ENCODE results near the gene MUC21. TPM values are rescaled to one million over a fixed set of nuclear protein-coding genes. Genes with fewer than 3 reads are reported as not detected.

MUC21 gene
- total RNA-seq, 1 experiment from 2014 or later, result not detected

GRCh38 chr6:30944051-30944450 is 39.5 kb upstream of the MUC21 start:
- Histone ChIP-seq H3K4me3 (ENCODE audit: low read depth in 2 of 2, low read length in 2 of 2) (no peak overlapping the region), H3K27ac (ENCODE audit: low read length) (no peak overlapping the region), H3K9me3 (ENCODE audit: control insufficient read depth, insufficient read depth, low read depth, low read length) (no peaks in the 10 kb centered on the region), H3K4me1 (ENCODE audit: control insufficient read depth, insufficient read depth, low read length) (peaks cover 8% of the 10 kb centered on the region; the same call in 1 of the 2 replicates), H3K27me3 (ENCODE audit: control insufficient read depth, insufficient read depth, low read length) (peaks cover 10% of the 10 kb centered on the region), H3K36me3 (ENCODE audit: control insufficient read depth, insufficient read depth, low read length) (no peaks in the 10 kb centered on the region)
- ChIA-PET POLR2A (no interaction called here), CTCF (no interaction called here)
- no TSS peak for BruUV-seq (replicated peaks)
- intact Hi-C loops (cut with micrococcal nuclease; ENCODE audit: unreplicated experiment), result no loop called here
- in situ Hi-C loops (cut with HindIII; ENCODE audit: low pct_unique_long_range_greater_than_20kb, low sequenced_read_pairs), result no loop called here
- no peak for DNase-seq (ENCODE audit: low read depth, low spot score)
- no peak for ATAC-seq
- TF ChIP-seq, protein P1, sequence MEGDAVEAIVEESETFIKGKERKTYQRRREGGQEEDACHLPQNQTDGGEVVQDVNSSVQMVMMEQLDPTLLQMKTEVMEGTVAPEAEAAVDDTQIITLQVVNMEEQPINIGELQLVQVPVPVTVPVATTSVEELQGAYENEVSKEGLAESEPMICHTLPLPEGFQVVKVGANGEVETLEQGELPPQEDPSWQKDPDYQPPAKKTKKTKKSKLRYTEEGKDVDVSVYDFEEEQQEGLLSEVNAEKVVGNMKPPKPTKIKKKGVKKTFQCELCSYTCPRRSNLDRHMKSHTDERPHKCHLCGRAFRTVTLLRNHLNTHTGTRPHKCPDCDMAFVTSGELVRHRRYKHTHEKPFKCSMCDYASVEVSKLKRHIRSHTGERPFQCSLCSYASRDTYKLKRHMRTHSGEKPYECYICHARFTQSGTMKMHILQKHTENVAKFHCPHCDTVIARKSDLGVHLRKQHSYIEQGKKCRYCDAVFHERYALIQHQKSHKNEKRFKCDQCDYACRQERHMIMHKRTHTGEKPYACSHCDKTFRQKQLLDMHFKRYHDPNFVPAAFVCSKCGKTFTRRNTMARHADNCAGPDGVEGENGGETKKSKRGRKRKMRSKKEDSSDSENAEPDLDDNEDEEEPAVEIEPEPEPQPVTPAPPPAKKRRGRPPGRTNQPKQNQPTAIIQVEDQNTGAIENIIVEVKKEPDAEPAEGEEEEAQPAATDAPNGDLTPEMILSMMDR (IDR thresholded peaks at IDR 0.05), result no peak
- TF ChIP-seq POLR2AphosphoS5 (IDR thresholded peaks at IDR 0.05; ENCODE audit: low read depth, low read length), result no peak
- TF ChIP-seq TCF7L2 (IDR thresholded peaks at IDR 0.05; ENCODE audit: low read depth, low read length), result no peak
- TF ChIP-seq SIN3A (IDR thresholded peaks at IDR 0.05; ENCODE audit: borderline replicate concordance, insufficient read depth, low read depth, low read length), result no peak
- TF ChIP-seq, protein P2, sequence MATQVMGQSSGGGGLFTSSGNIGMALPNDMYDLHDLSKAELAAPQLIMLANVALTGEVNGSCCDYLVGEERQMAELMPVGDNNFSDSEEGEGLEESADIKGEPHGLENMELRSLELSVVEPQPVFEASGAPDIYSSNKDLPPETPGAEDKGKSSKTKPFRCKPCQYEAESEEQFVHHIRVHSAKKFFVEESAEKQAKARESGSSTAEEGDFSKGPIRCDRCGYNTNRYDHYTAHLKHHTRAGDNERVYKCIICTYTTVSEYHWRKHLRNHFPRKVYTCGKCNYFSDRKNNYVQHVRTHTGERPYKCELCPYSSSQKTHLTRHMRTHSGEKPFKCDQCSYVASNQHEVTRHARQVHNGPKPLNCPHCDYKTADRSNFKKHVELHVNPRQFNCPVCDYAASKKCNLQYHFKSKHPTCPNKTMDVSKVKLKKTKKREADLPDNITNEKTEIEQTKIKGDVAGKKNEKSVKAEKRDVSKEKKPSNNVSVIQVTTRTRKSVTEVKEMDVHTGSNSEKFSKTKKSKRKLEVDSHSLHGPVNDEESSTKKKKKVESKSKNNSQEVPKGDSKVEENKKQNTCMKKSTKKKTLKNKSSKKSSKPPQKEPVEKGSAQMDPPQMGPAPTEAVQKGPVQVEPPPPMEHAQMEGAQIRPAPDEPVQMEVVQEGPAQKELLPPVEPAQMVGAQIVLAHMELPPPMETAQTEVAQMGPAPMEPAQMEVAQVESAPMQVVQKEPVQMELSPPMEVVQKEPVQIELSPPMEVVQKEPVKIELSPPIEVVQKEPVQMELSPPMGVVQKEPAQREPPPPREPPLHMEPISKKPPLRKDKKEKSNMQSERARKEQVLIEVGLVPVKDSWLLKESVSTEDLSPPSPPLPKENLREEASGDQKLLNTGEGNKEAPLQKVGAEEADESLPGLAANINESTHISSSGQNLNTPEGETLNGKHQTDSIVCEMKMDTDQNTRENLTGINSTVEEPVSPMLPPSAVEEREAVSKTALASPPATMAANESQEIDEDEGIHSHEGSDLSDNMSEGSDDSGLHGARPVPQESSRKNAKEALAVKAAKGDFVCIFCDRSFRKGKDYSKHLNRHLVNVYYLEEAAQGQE (IDR thresholded peaks at IDR 0.05; ENCODE audit: insufficient read depth in 1 of 2, low read depth in 2 of 2, low read length in 1 of 2), result no peak

DNA sequence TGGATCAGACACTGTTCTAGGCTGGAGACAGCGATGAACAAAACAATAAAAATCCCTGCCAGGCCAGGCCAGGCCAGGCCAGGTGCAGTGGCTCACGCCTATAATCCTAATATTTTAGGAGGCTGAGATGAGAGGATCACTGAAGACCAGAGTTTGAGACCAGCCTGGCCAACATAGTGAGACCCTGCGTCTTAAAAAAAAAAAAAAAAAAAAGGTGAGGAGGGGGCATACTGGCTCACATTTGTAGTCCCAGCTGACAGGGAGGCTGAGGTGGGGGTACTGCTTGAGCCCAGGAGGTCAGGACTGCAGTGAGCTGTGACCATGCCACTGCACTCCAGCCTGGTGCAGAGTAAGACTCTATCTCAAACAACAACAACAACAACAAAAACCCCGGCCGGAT is 38.2 kb upstream of the MUC21 start:
- Histone ChIP-seq H3K4me3 (ENCODE audit: low read depth in 2 of 2, low read length in 2 of 2) (no peak overlapping the region), H3K36me3 (ENCODE audit: control insufficient read depth, insufficient read depth, low read length) (no peaks in the 10 kb centered on the region), H3K27me3 (ENCODE audit: control insufficient read depth, insufficient read depth, low read length) (peaks cover 10% of the 10 kb centered on the region), H3K27ac (ENCODE audit: low read length) (no peak overlapping the region), H3K4me1 (ENCODE audit: control insufficient read depth, insufficient read depth, low read length) (peaks cover 8% of the 10 kb centered on the region; the same call in 1 of the 2 replicates), H3K9me3 (ENCODE audit: control insufficient read depth, insufficient read depth, low read depth, low read length) (no peaks in the 10 kb centered on the region)
- no TSS peak for BruUV-seq (replicated peaks)
- DNase-seq (ENCODE audit: low read depth, low spot score) (no peak), ATAC-seq (no peak)
- CTCF ChIA-PET, result no interaction called here
- in situ Hi-C loops (cut with HindIII; ENCODE audit: low pct_unique_long_range_greater_than_20kb, low sequenced_read_pairs), result no loop called here
- TF ChIP-seq POLR2AphosphoS5 (IDR thresholded peaks at IDR 0.05; ENCODE audit: low read depth, low read length), result no peak
- TF ChIP-seq, protein P2 (IDR thresholded peaks at IDR 0.05; ENCODE audit: insufficient read depth in 1 of 2, low read depth in 2 of 2, low read length in 1 of 2), result no peak
- no peak for TF ChIP-seq SIN3A (IDR thresholded peaks at IDR 0.05; ENCODE audit: borderline replicate concordance, insufficient read depth, low read depth, low read length)
- TF ChIP-seq TCF7L2 (IDR thresholded peaks at IDR 0.05; ENCODE audit: low read depth, low read length), result no peak
- TF ChIP-seq, protein P1 (IDR thresholded peaks at IDR 0.05), result no peak
- POLR2A ChIA-PET, result no interaction called here
- intact Hi-C loops (cut with micrococcal nuclease; ENCODE audit: unreplicated experiment), result no loop called here

Measured in Panc1 (cell line).